SK-N-SH treated with all-trans-retinoic acid at 6 μM for 48 hours (cell line): ENCODE measurements around the gene KRT86.

ENCODE experiments used
- SNAI2 ChIP-seq: fragments of 250-450 bp; sonication (Bioruptor Pico); IDR thresholded peaks from 2 replicates; pipeline ENCODE4 v1.5.0; 2020; ENCODE audit warnings: mild to moderate bottlenecking, moderate library complexity
- TCF4 ChIP-seq: fragments of 250-450 bp; sonication (Bioruptor Pico); IDR thresholded peaks from 2 replicates; pipeline ENCODE4 v1.8.0; 2021; ENCODE audit warnings: mild to moderate bottlenecking, moderate library complexity, borderline replicate concordance
- TF ChIP-seq, protein P1 (sequence below): fragments of 250-450 bp; sonication (Bioruptor Pico); IDR thresholded peaks from 2 replicates; pipeline ENCODE4 v1.5.1; 2020; ENCODE audit warnings: low read depth, mild to moderate bottlenecking, moderate library complexity
- TF ChIP-seq, protein P2 (sequence below): fragments of 250-450 bp; sonication (Bioruptor Pico); IDR thresholded peaks from 2 replicates; pipeline ENCODE4 v1.8.0; 2020; ENCODE audit warnings: mild to moderate bottlenecking, moderate library complexity, borderline replicate concordance

DNA sequence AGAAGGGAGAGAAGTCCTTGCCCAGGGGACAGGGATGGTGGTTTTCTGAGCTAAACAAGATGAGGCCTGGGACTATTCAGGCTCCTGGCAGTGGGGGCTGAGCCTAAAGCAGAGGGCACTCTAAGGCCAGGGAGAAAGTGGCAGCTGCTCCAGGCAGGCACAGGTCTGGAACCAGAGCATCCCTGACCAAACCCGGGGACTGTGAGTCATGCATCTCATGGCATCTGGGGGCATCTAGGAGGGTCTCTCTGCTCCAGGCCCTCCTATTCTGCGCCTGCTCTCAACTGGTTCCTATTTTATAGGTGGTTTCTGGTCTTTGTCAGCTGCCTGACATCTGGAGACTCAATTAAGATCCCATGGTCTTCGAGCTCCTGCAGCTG lies 29.8 kb upstream of the KRT86 start:
- TF ChIP-seq, protein P1, sequence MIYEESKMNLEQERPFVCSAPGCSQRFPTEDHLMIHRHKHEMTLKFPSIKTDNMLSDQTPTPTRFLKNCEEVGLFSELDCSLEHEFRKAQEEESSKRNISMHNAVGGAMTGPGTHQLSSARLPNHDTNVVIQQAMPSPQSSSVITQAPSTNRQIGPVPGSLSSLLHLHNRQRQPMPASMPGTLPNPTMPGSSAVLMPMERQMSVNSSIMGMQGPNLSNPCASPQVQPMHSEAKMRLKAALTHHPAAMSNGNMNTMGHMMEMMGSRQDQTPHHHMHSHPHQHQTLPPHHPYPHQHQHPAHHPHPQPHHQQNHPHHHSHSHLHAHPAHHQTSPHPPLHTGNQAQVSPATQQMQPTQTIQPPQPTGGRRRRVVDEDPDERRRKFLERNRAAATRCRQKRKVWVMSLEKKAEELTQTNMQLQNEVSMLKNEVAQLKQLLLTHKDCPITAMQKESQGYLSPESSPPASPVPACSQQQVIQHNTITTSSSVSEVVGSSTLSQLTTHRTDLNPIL (CRISPR knock-in tag) = no peak
- TF ChIP-seq, protein P2, sequence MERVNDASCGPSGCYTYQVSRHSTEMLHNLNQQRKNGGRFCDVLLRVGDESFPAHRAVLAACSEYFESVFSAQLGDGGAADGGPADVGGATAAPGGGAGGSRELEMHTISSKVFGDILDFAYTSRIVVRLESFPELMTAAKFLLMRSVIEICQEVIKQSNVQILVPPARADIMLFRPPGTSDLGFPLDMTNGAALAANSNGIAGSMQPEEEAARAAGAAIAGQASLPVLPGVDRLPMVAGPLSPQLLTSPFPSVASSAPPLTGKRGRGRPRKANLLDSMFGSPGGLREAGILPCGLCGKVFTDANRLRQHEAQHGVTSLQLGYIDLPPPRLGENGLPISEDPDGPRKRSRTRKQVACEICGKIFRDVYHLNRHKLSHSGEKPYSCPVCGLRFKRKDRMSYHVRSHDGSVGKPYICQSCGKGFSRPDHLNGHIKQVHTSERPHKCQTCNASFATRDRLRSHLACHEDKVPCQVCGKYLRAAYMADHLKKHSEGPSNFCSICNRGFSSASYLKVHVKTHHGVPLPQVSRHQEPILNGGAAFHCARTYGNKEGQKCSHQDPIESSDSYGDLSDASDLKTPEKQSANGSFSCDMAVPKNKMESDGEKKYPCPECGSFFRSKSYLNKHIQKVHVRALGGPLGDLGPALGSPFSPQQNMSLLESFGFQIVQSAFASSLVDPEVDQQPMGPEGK (CRISPR knock-in tag) = no peak
- TF ChIP-seq TCF4 (CRISPR knock-in tag) = peak; percentile 22; the same call in 1 of the 2 replicates
- TF ChIP-seq SNAI2 (CRISPR knock-in tag) = no peak
